Measurements from ENCODE around the gene ZNF541. TPM values are rescaled to one million over a fixed set of nuclear protein-coding genes. Genes with fewer than 3 reads are reported as not detected.

The ZNF541 gene
- total RNA-seq, 2 donors from 2014 or later: 0.65 to 0.99 TPM

Other genes with a start within 250 kb of the ZNF541 start
- 1 to 10 TPM in 1 of 2 donors, under 1 TPM in 1; 0.70 to 1.4 TPM for gene C5AR2, start 241.0 kb downstream of the ZNF541 start, total RNA-seq
- 10 to 100 TPM in 1 of 2 donors, 1 to 10 TPM in 1; 9.1 to 11.2 TPM for gene DHX34, start 223.8 kb downstream of the ZNF541 start, total RNA-seq
- gene MEIS3, start 153.6 kb downstream of the ZNF541 start, total RNA-seq: under 1 TPM in 1 of 2 donors, not detected in 1; 0.34 TPM
- gene SLC8A2, start 101.3 kb downstream of the ZNF541 start, total RNA-seq: not detected
- gene KPTN, start 88.9 kb downstream of the ZNF541 start, total RNA-seq: 1 to 10 TPM; 3.5 to 6.3 TPM
- 100 to 1,000 TPM; 124 to 133 TPM for gene NAPA, start 58.1 kb downstream of the ZNF541 start, total RNA-seq
- gene BICRA, start 36.0 kb upstream of the ZNF541 start, total RNA-seq: 10 to 100 TPM; 32.1 to 34.8 TPM
- gene EHD2, start 140.3 kb upstream of the ZNF541 start, total RNA-seq: under 1 TPM in 1 of 2 donors, not detected in 1; 0.70 TPM
- 100 to 1,000 TPM; 742 to 873 TPM for gene NOP53, start 172.4 kb upstream of the ZNF541 start, total RNA-seq
- 100 to 1,000 TPM in 1 of 2 donors, 10 to 100 TPM in 1; 89.5 to 101 TPM for gene SELENOW, start 205.6 kb upstream of the ZNF541 start, total RNA-seq
- gene TPRX1, start 231.4 kb upstream of the ZNF541 start, total RNA-seq: not detected
- not detected for gene CRX, start 248.8 kb upstream of the ZNF541 start, total RNA-seq